GM19240 (cell line): ENCODE measurements around the gene ATP6AP1.

ENCODE experiments used
- DNase-seq: peaks from one replicate; pipeline ENCODE4 v3.0.0; 2011; ENCODE audit warnings: low spot score; ENCODE audit not compliant: insufficient read length

The ATP6AP1 gene

GRCh38 chrX:154446430-154446829, 18.0 kb downstream of the ATP6AP1 start:
- no peak for DNase-seq

- DNase-seq: no peak
These were observed 20.0 kb downstream of the ATP6AP1 start for GRCh38 chrX:154448484-154448883.

- DNase-seq: no peak
These were observed 21.1 kb downstream of the ATP6AP1 start for GRCh38 chrX:154449618-154450017.

GRCh38 chrX:154450312-154450711, 21.8 kb downstream of the ATP6AP1 start:
- no peak for DNase-seq

GRCh38 chrX:154452823-154453222, 24.3 kb downstream of the ATP6AP1 start:
- no peak for DNase-seq

GRCh38 chrX:154457491-154458115, 29.1 kb downstream of the ATP6AP1 start:
- peak; percentile 43 for DNase-seq

- no peak for DNase-seq
These were observed 29.9 kb downstream of the ATP6AP1 start, which contains the start of gene PLXNA3 for GRCh38 chrX:154458116-154458953. PLXNA3 (plus strand) TSS chrX:154458281; CDS start chrX:154460184, 1,903 bp downstream.

GRCh38 chrX:154458954-154459778, 30.7 kb downstream of the ATP6AP1 start:
- no peak for DNase-seq

GRCh38 chrX:154459832-154460231, 31.4 kb downstream of the ATP6AP1 start:
- no peak for DNase-seq

- no peak for DNase-seq
These were observed 31.8 kb downstream of the ATP6AP1 start for GRCh38 chrX:154460326-154460725.

GRCh38 chrX:154462396-154462795, 33.9 kb downstream of the ATP6AP1 start:
- DNase-seq: no peak

- no peak for DNase-seq
These were observed 35.2 kb downstream of the ATP6AP1 start for GRCh38 chrX:154463611-154464220.

GRCh38 chrX:154464806-154465365, 36.4 kb downstream of the ATP6AP1 start:
- DNase-seq: no peak

GRCh38 chrX:154465601-154466000, 37.1 kb downstream of the ATP6AP1 start:
- no peak for DNase-seq

GRCh38 chrX:154466036-154466435, 37.6 kb downstream of the ATP6AP1 start:
- no peak for DNase-seq

- DNase-seq: no peak
These were observed 38.4 kb downstream of the ATP6AP1 start for GRCh38 chrX:154466907-154467306.

GRCh38 chrX:154467556-154467955, 39.1 kb downstream of the ATP6AP1 start:
- DNase-seq: no peak

GRCh38 chrX:154468217-154468616, 39.7 kb downstream of the ATP6AP1 start:
- no peak for DNase-seq

- no peak for DNase-seq
These were observed 40.6 kb downstream of the ATP6AP1 start for GRCh38 chrX:154469114-154469513.

GRCh38 chrX:154469880-154470279, 41.4 kb downstream of the ATP6AP1 start:
- no peak for DNase-seq

GRCh38 chrX:154470434-154470833, 42.0 kb downstream of the ATP6AP1 start:
- DNase-seq: no peak
